HG02610 (cell line): ENCODE measurements around the gene FLYWCH2.
"Not testable (repeated sequence)": the region's sequence is repeated elsewhere in the genome, so short reads cannot be mapped to it uniquely, and the experiment has no call there.

Source experiments
- ATAC-seq: cut with Tn5 transposase; IDR thresholded peaks from one replicate; pipeline ENCODE4 v1.9.1; 2021; ENCODE audit warnings: mild to moderate bottlenecking, moderate library complexity; ENCODE audit not compliant: unreplicated experiment

Gene FLYWCH2

DNA sequence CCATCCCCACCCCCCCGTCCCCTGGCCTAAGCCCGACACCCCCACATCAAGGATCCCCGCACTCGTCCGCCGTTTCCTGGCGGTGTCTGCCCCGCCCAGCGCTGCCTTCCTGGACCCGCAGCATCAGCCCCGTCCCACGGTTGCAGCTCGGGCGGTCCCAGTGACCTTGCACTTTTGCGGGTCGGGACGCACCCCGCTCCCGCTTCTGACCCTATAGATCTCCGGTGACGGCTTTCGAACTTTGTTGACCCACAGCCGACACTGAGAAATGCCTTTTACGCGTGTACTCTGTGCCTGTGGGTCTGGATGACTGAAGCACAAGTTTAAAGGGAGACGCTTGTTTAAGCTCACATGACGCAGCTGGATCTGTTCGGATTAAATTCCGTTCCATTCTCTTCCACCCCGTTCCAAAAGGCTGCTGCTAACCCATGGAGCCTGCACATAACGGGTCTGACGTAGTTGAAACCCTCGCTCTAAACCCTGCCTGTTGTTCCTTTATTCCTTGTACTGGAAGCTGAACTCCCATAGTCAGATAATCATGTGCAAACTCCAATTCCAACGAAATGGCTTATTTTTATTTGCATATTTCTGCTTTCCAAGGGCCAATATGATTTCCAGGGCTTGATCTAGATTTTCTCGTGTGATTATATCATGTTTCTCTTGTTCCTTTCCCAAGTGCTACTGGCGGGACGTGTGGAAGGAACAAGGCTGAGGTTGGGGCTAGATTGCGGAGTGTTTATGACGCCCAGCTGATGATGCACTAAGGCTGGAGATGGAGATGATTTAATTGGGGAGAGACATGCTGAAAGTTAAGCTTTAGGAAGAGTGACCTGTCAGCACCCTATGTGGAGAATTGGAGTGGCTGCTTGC is 29.6 kb downstream of the FLYWCH2 start:
- ATAC-seq, result peak; percentile 3

GRCh38 chr16:2913603-2914002 is 30.6 kb downstream of the FLYWCH2 start:
- no peak for ATAC-seq

DNA sequence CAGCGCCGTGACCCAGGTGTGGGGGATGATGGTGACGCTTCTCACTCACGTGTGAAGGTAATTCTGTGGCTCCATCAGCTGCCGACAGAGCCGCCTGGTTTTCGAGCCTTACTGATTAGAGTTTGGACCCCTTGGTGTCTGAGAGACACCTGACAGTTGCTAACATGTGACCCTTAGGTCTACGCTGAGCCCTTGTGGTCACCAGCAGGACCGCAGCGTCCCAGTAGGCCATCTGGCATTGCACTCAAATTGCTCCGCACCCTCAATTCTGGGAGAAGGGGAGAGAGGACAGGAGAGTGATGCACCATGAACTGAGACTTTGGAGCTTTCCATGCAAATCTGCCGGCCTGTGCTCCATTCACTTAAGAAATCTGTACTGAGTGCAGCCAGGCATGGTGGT is 31.2 kb downstream of the FLYWCH2 start:
- ATAC-seq, result no peak

DNA sequence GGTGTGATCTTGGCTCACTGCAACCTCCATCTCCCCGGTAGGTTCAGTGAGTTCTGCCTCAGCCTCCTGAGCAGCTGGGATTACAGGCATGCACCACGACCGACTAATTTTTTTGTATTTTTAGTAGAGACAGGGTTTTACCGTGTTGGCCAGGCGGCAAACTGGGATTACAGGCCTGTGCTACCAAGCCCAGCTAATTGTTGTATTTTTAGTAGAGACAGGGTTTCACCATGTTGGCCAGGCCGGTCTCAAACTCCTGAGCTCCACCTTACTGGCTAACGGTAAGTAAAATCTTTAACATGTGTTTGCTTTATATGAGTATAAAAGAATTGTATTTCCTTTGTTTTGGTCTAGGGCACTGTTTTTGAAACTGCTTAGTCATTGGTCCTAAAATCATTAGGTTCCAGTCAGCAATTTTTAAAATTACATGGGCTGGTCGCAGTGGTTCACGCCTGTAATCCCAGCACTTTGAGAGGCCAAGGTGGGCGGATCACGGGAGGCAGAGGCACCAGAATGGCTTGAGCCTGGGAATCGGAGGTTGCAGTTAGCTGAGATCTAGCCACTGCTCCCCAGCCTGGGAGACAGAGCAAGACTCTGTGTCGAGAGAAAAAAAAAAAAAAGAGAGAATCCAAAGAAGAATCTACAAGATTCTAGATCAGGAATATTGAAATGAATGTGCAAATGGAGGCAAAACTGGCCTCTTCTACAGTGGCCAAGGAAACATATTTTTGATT is 32.3 kb downstream of the FLYWCH2 start:
- no peak for ATAC-seq

GRCh38 chr16:2919511-2920255 is 36.7 kb downstream of the FLYWCH2 start:
- ATAC-seq, result no peak

DNA sequence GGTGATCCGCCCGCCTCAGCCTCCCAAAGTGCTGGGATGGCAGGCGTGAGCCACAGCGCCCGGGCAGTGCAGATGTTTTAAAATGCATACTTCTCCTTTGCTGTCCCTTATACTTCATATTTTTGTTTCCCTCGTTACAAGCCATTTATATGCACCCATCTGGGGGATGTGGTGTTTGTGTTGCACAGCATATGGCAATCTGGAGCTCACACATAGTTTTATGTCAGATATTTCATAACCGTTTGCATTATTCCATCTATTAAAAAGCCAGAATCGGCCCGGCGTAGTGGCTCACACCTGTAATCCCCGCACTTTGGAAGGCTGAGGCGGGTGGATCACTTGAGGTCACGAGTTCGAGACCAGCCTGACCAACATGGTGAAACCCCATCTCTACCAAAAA is 40.5 kb downstream of the FLYWCH2 start:
- ATAC-seq, result no peak

DNA sequence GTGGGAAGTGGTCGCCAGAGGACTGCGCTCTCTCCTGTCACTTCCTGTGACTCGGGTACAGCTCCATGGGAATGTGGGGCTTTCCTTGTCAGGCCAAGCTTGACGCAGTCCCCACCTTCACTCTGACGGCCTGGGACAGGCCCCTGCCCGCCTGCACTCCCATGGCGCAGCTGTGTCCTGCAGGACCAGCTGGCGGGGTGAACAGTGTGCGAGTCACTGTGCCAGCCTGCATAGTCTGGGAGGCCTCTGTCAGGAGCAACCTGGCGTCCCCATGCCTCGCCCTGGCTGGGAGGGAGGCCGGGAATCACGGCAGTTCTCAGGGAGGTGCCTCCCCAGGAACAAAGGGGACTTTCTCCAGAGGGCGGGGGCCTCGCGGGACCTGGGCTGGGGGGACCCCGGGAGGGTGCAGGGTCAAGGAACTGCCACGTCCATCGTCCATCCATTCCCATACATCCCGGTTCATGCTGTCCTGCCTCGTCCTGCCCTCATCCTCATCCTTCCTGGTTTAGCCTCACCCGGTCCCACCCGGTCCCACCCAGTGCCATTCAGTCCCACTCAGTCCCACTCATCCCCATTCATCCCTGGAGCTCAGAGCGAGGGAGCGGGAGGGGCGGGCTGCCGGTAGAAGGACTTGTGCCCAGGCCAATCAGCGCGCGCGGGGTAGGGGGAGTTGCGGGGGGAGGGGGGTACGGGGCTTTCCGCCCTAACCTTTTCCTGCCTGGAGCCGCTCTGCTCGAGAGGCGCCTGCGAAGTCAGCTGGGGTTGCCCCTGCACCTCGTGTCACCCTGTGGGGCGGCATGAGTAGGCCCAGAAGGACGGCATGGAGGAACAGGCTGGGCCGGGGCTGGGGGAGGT is 42.1 kb downstream of the FLYWCH2 start:
- ATAC-seq, result no peak

GRCh38 chr16:2925951-2926649 is 43.1 kb downstream of the FLYWCH2 start:
- no peak for ATAC-seq

GRCh38 chr16:2926650-2926999 is 43.6 kb downstream of the FLYWCH2 start:
- no peak for ATAC-seq

DNA sequence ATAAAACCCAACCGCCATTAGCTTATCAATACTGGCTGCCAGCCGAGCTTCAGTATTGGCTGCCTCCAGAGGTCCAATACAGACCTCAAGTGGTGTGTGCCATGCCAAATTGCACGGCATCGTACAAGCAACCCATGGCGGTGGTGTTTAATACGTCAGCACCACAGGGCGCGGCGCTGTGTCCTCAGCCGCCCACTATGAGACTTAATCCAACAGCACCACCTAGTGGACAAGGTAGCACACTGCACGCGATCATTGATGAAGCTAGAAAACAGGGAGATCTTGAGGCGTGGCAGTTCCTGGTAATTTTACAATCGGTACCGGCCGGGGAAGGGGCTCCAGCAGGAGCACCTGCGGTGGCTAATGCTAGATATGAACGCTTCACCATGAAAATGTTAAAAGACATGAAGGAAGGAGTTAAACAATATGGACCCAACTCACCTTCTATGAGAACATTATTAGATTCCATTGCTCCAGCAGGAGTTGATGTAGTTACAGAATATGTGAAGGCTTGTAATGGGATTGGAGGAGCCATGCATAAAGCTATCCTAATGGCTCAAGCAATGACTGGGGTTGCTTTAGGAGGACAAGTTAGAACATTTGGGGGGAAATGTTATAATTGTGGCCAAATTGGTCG is 44.1 kb downstream of the FLYWCH2 start:
- ATAC-seq, result no peak

DNA sequence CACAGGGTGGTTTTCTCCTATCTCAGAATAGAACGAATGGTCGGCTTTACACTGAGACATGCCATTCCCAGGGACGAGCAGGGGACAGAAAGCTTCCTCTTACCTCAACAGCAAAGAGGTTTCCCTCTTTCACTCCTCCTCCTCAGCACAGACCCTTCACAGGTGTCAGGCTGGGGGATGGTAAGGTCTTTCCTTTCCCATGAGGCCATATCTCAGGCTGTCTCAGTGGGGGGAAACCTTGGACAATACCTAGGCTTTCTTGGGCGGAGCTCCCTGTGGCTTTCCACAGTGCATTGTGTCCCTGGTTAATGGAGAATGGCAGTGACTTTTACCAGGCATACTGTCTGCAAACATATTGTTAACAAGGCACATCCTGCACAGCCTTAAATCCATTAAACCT is 45.1 kb downstream of the FLYWCH2 start:
- not testable (repeated sequence) for ATAC-seq

- ATAC-seq, result no peak
Measured at GRCh38 chr16:2928796-2929195, 45.8 kb downstream of the FLYWCH2 start.

DNA sequence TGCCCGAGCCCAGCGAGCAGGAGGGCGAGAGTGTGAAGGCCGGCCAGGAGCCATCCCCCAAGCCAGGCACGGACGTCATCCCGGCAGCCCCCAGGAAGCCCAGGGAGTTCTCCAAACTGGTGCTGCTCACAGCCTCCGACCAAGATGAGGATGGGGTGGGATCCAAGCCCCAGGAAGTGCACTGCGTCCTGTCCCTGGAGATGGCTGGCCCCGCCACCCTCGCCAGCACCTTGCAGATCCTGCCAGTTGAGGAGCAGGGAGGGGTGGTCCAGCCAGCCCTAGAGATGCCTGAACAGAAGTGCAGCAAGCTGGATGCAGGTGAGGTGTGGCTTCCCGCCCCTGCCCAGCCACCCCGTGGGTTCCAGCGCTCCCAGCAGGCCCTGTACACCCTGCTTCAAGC is 46.7 kb downstream of the FLYWCH2 start:
- ATAC-seq, result no peak

DNA sequence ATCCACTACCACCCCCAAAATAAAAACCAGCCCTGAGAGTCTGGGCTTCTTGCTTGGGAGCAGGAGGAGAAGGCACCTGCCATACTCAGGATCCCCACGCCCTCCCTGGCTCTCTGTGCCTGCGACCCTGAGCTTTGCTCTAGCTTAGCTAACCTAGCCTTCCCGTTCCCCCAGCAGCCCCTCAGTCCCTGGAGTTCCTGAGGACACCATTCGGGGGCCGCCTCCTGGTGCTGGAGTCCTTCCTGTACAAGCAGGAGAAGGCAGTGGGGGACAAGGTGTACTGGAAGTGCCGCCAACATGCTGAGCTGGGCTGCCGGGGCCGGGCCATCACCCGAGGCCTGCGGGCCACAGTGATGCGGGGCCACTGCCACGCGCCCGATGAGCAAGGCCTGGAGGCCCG is 47.2 kb downstream of the FLYWCH2 start:
- ATAC-seq, result no peak

DNA sequence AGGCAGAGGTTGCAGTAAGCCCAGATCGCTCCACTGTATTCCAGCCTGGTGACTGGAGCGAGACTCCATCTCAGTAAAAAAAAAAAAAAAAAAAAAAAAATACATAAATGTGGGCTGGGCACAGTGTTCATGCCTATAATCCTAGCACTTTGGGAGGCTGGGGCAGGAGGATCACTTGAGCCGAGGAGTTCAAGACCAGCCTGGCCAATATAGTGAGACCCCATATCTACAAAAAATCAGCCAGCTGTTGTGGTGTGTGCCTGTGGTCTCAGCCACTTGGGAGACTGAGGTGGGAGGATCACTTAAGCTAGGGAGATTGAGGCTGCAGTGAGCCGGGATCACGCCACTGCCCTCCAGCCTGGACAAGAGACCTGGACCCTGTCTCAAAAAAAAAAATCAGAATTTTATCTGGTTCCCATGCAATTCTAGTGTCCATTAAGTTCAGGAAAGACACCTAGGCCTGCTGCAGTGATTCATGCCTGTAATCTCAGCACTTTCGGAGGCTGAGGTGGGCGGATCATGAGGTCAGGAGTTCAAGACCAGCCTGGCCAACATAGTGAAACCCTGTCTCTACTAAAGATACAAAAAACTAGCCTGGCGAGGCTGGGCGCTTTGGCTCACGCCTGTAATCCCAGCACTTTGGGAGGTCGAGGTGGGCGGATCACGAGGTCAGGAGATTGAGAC is 48.4 kb downstream of the FLYWCH2 start:
- not testable (repeated sequence) for ATAC-seq

DNA sequence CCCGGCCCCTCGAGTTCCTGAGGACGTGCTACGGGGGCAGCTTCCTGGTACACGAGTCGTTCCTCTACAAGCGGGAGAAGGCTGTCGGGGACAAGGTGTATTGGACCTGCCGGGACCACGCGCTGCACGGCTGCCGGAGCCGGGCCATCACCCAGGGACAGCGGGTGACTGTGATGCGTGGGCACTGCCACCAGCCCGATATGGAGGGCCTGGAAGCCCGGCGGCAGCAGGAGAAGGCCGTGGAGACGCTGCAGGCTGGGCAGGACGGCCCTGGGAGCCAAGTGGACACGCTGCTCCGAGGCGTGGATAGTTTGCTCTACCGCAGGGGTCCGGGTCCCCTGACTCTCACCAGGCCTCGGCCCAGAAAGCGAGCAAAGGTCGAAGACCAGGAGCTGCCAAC is 50.1 kb downstream of the FLYWCH2 start:
- ATAC-seq, result no peak

DNA sequence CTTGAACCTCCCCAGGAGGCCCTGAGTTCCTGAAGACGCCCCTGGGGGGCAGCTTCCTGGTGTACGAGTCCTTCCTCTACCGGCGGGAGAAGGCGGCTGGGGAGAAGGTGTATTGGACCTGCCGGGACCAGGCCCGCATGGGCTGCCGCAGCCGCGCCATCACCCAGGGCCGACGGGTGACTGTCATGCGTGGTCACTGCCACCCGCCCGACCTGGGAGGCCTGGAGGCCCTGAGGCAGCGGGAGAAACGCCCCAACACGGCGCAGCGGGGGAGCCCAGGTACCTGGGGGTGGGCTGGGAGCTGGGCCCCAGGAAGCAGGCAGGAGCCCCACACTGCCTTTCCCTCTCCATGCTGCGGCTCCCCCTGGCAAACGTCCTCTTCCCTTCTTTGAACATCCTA is 50.7 kb downstream of the FLYWCH2 start:
- ATAC-seq, result no peak

DNA sequence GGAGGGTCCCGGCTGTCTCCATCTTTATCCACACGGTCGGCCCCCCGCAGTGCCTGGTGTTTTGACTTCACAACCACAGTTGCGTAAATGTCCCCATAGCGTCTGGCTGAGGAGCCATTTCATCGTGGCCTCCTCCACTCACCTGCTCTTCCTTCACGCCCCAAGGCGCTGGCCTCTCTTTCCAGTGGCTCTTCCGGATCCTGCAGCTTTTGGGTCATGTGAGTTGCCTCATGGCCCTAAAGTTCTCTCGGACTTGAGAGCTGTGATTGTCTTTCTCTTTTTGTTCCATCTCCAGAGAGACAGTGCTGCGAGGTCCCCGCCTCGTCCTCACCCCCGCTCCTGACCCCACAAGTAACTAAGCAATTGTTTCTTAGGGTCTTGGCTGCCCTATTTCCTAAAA is 51.4 kb downstream of the FLYWCH2 start:
- no peak for ATAC-seq

- ATAC-seq, result no peak
Measured at GRCh38 chr16:2936436-2937011, 53.5 kb downstream of the FLYWCH2 start.
